ENCODE results near the gene ZNF775.

GRCh38 chr7:150415161-150416153, 36.3 kb downstream of the ZNF775 start:
- TF ChIP-seq ESRRG (CRISPR knock-in tag; IDR thresholded peaks at IDR 0.05) (no peak), PATZ1 (CRISPR knock-in tag; IDR thresholded peaks at IDR 0.05; ENCODE audit: borderline replicate concordance) (no peak), PPARA (CRISPR knock-in tag; IDR thresholded peaks at IDR 0.05; ENCODE audit: borderline replicate concordance) (no peak), TOX (CRISPR knock-in tag; IDR thresholded peaks at IDR 0.05; ENCODE audit: borderline replicate concordance) (no peak), CREB5 (CRISPR knock-in tag; IDR thresholded peaks at IDR 0.05; ENCODE audit: low read depth) (no peak), CSRNP3 (CRISPR knock-in tag; IDR thresholded peaks at IDR 0.05) (no peak), ZNF8 (CRISPR knock-in tag; IDR thresholded peaks at IDR 0.05) (no peak), GLIS3 (CRISPR knock-in tag; IDR thresholded peaks at IDR 0.05) (no peak), OSR1 (CRISPR knock-in tag; IDR thresholded peaks at IDR 0.05) (no peak), ZNF565 (CRISPR knock-in tag; conservative IDR thresholded peaks at IDR 0.05; ENCODE audit: low read depth) (no peak)
